PC-9 (cell line): ENCODE measurements around the gene SPDYC.

Source experiments
- EZH2 ChIP-seq: fragments of 200-600 bp; sonication (generic); IDR thresholded peaks from 2 replicates; pipeline ENCODE4 v1.8.0; 2017; ENCODE audit warnings: antibody characterized with exemption, low read depth
- TF ChIP-seq, protein P1 (sequence below): fragments of 200-600 bp; sonication (generic); conservative IDR thresholded peaks from 2 replicates; pipeline ENCODE4 v1.6.1; 2017; ENCODE audit warnings: mixed run types, antibody characterized with exemption, mild to moderate bottlenecking, moderate library complexity

DNA sequence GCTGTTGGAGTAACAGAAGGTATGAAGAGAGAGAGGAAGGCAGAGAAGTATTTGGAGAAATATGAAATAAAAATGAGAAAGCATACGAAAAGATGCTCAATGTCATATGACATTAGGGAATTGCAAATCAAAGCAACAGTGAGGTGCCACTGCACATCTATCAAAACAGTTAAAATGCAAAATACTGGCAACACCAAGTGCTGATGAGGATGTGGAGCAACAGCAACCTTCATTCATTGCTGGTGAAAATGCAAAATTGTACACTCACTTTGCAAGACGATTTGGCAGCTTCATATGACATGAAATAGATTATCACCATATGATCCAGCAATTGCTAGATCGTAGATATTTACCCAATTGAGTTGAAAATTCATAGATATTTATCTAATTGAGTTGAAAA lies 9.4 kb upstream of the SPDYC start:
- TF ChIP-seq, protein P1, sequence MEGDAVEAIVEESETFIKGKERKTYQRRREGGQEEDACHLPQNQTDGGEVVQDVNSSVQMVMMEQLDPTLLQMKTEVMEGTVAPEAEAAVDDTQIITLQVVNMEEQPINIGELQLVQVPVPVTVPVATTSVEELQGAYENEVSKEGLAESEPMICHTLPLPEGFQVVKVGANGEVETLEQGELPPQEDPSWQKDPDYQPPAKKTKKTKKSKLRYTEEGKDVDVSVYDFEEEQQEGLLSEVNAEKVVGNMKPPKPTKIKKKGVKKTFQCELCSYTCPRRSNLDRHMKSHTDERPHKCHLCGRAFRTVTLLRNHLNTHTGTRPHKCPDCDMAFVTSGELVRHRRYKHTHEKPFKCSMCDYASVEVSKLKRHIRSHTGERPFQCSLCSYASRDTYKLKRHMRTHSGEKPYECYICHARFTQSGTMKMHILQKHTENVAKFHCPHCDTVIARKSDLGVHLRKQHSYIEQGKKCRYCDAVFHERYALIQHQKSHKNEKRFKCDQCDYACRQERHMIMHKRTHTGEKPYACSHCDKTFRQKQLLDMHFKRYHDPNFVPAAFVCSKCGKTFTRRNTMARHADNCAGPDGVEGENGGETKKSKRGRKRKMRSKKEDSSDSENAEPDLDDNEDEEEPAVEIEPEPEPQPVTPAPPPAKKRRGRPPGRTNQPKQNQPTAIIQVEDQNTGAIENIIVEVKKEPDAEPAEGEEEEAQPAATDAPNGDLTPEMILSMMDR = no peak
- TF ChIP-seq EZH2 = no peak
